ENCODE data around the gene ATF7IP2.

Gene ATF7IP2

DNA sequence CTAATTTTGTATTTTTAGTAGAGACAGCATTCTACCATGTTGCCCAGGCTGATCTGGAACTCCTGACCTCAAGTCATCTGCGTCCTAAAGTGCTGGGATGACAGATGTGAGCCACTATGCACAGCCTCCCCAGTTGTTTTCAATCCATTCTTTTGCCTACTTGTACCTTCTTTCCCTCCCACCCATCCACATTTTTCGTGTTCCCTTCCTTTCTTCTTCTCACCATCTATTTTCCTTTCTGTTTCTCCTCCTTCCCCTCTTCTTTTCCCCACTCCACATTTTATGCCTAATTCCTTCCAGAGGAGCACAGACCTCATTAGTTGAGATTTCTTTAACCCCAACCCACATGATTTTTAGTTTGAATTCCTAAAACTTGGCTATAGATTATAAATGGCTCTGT lies 94.3 kb downstream of the ATF7IP2 start:
- DNase-seq (ENCODE audit: low read depth), result no peak
- TF ChIP-seq CTCF (conservative IDR thresholded peaks at IDR 0.05; ENCODE audit: low read length), result no peak
- H3K4me3 ChIP-seq (ENCODE audit: low read length), result no peak overlapping the region

DNA sequence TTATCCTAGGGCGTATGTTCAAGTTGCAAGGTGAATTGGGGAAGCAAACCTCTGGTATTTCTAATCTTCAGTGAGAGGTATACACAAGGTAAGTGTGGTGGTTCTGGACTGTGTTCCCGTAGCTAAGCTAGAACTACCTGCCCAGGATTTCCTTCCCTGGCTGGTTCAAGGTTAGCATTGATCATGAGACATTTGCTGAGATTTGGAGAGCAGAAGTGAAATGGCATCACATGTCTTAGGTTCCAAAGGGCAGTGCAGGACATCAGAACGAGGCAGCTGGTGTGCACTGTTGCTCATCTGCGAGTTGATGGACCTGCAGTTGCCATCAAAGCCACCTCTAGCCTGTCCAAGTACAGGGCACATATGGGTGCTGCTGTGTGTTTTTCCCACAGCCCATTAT lies 99.3 kb downstream of the ATF7IP2 start:
- no peak for DNase-seq (ENCODE audit: low read depth)
- no peak for TF ChIP-seq CTCF (conservative IDR thresholded peaks at IDR 0.05; ENCODE audit: low read length)

GRCh38 chr16:10485698-10486382 lies 100.0 kb downstream of the ATF7IP2 start:
- no peak for DNase-seq (ENCODE audit: low read depth)
- H3K4me3 ChIP-seq (ENCODE audit: low read length), result no peak overlapping the region
- TF ChIP-seq CTCF (conservative IDR thresholded peaks at IDR 0.05; ENCODE audit: low read length), result no peak

More for the DNA sequence above, 99.3 kb downstream of the ATF7IP2 start:
- H3K4me3 ChIP-seq (ENCODE audit: low read length), result no peak overlapping the region

GRCh38 chr16:10490141-10490540 lies 104.3 kb downstream of the ATF7IP2 start:
- H3K4me3 ChIP-seq (ENCODE audit: low read length), result no peak overlapping the region
- DNase-seq (ENCODE audit: low read depth), result peak; percentile 79
- TF ChIP-seq CTCF (conservative IDR thresholded peaks at IDR 0.05; ENCODE audit: low read length), result no peak

DNA sequence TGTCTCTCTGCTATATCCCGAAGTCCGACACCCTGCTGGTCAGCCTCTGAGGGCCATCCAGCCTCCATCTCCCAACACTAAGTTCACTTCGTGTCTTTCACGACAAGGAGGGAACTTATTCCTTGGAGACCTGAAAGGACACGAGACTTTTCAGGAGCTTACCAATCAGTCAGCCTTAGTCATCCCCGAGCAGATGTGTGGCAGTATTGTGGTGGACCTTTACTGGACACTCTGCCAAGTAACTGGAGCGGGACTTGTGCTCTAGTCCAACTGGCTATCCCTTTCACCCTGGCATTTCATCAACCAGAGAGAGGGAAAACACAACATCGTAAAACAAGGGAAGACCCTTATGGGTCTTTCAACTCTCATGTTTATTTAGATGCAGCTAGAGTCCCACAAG lies 107.4 kb downstream of the ATF7IP2 start:
- DNase-seq (ENCODE audit: low read depth), result peak; percentile 2
- TF ChIP-seq CTCF (conservative IDR thresholded peaks at IDR 0.05; ENCODE audit: low read length), result no peak
- H3K4me3 ChIP-seq (ENCODE audit: low read length), result no peak overlapping the region

DNA sequence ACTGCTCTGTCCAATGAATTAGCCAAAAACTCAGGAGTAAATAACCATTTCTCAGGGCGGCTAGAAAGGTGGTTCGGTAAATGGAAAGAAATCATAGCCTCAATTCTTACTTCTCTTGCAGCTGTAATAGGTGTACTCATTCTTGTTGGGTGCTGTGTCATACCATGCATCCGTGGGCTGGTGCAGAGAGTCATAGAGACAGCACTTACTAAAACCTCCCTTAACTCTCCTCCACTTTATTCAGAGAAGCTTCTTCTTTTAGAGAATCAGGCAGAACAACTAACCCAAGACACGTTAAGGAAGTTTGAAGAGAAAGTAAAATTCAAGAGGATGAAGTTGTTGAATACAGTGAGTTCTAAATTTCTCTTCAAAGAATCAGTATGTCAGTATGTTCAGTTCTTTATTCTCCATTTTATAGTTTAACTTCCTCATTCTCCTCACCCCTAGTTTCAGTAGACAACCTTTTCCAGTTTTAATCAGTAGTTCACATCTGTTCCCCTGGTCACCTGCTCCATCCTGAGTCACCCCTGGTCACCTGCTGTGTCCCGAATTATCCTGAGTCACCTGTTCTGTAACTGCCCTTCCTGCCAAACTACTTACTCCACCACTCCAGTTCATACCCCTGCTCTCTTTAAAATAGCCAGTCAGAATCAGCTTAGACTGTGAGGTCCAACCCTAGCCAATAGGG lies 108.6 kb downstream of the ATF7IP2 start:
- no peak for DNase-seq (ENCODE audit: low read depth)
- no peak overlapping the region for H3K4me3 ChIP-seq (ENCODE audit: low read length)
- TF ChIP-seq CTCF (conservative IDR thresholded peaks at IDR 0.05; ENCODE audit: low read length), result no peak

DNA sequence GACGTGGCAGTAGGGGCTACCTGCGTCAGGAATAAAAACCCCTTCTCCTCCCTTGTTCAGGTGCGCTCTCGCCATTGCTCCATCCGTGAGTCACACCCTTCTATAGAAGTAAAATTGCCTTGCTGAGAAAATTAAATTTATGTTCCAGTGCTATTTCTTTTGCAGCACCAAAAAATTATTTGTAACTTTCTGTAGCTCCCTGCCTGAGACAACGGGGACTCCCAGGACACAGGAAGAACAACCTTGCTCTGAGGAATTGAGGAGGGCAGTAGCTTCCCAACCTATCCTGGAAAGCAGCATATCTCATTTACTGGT lies 109.1 kb downstream of the ATF7IP2 start:
- no peak overlapping the region for H3K4me3 ChIP-seq (ENCODE audit: low read length)
- no peak for DNase-seq (ENCODE audit: low read depth)
- TF ChIP-seq CTCF (conservative IDR thresholded peaks at IDR 0.05; ENCODE audit: low read length), result no peak

Measured in AG10803 (cell line).